Measurements from ENCODE around the gene CLEC3A.
"Not testable (repeated sequence)": the region's sequence is repeated elsewhere in the genome, so short reads cannot be mapped to it uniquely, and the experiment has no call there.

Gene CLEC3A

DNA sequence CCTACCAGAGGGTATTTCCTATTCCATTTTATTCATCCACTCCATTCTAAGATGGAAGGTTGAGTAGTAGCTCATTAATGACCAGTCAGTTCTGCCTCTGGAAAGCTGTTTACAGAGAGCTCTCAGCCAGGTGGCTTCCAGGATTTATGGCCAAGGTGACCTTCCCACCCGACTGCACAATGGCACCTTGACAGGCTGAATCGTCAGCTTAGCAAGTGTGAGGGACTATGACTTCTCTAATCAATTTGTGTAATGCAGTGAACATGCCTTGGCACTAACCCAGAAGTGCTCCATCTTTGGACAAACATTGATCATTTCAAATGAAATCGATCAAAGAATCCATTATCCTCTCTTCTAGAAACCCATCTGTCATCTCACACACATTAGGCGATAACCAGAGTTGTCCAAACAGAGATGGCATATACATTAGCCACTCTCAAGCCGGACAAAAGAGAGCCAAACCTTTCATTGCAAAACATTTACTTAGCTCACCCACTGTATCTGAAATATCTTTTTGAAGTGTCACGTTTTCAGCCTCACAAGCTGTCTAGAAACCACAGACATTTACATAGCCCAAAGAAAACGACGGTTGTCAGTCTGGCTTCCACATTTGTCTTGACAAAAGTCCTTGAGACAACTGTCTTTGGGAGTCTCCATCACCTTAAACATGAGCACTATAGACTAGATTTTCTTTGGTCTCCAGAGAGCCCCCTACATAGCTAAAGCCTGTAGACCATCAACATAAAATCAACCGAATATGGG is 35.6 kb downstream of the CLEC3A start:
- TF ChIP-seq, protein P1, sequence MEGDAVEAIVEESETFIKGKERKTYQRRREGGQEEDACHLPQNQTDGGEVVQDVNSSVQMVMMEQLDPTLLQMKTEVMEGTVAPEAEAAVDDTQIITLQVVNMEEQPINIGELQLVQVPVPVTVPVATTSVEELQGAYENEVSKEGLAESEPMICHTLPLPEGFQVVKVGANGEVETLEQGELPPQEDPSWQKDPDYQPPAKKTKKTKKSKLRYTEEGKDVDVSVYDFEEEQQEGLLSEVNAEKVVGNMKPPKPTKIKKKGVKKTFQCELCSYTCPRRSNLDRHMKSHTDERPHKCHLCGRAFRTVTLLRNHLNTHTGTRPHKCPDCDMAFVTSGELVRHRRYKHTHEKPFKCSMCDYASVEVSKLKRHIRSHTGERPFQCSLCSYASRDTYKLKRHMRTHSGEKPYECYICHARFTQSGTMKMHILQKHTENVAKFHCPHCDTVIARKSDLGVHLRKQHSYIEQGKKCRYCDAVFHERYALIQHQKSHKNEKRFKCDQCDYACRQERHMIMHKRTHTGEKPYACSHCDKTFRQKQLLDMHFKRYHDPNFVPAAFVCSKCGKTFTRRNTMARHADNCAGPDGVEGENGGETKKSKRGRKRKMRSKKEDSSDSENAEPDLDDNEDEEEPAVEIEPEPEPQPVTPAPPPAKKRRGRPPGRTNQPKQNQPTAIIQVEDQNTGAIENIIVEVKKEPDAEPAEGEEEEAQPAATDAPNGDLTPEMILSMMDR (IDR thresholded peaks at IDR 0.05): no peak
- no peaks in the 10 kb centered on the region for H3K27me3 ChIP-seq
- no peaks in the 10 kb centered on the region for H3K36me3 ChIP-seq
- H3K4me1 ChIP-seq (ENCODE audit: control insufficient read depth in 1 of 2, insufficient read depth in 1 of 2, low read depth in 1 of 2, low read length in 1 of 2): no peaks in the 10 kb centered on the region
- no peak overlapping the region for H3K4me3 ChIP-seq (ENCODE audit: low read depth in 1 of 2, low read length in 1 of 2)
- H3K9me3 ChIP-seq: no peaks in the 10 kb centered on the region
- H3K27ac ChIP-seq: no peak overlapping the region

DNA sequence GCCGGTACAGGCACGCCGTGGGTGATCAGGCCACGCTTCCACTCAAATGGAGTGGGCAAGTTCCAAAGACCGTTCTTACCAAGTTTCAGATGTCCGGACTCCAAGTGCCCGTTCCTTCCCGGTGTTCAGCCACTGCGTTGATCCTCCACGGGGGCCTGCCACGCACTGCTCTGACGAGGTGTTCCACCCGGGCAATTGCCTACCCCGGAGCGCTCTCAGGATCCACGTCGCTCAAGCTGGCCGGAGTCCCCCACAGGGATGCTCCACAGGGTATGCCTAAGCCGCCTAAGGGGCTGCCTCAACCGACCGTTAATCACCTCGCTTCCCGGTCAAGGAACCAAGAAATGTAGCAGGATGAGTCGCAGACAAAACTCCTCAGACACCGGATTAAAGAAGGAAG is 37.5 kb downstream of the CLEC3A start:
- not testable (repeated sequence) for H3K4me3 ChIP-seq (ENCODE audit: low read depth in 1 of 2, low read length in 1 of 2); H3K9me3 ChIP-seq; H3K27ac ChIP-seq; H3K36me3 ChIP-seq; H3K4me1 ChIP-seq (ENCODE audit: control insufficient read depth in 1 of 2, insufficient read depth in 1 of 2, low read depth in 1 of 2, low read length in 1 of 2); H3K27me3 ChIP-seq

DNA sequence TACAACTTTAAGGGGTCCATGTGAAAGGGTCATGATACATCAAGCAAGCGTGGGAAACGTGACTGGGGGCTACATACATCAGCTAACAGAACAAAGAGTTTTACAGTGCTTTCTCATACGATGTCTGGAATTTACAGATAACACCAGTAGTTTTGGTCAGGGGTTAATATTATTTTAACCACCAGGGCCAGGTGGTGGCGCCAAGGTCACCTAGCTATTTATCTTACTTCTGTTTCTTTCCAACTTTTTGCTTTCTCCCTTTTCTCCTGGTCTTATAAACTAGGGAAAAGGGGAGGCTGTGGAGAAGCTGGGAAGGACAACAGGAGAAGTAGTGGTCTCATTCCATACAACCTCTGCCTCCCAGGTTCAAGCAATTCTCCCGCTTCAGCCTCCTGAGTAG is 37.9 kb downstream of the CLEC3A start:
- Histone ChIP-seq H3K4me1 (ENCODE audit: control insufficient read depth in 1 of 2, insufficient read depth in 1 of 2, low read depth in 1 of 2, low read length in 1 of 2) (no peaks in the 10 kb centered on the region), H3K9me3 (no peaks in the 10 kb centered on the region), H3K27me3 (no peaks in the 10 kb centered on the region), H3K4me3 (ENCODE audit: low read depth in 1 of 2, low read length in 1 of 2) (no peak overlapping the region), H3K36me3 (no peaks in the 10 kb centered on the region), H3K27ac (no peak overlapping the region)
- TF ChIP-seq, protein P1 (IDR thresholded peaks at IDR 0.05): no peak

DNA sequence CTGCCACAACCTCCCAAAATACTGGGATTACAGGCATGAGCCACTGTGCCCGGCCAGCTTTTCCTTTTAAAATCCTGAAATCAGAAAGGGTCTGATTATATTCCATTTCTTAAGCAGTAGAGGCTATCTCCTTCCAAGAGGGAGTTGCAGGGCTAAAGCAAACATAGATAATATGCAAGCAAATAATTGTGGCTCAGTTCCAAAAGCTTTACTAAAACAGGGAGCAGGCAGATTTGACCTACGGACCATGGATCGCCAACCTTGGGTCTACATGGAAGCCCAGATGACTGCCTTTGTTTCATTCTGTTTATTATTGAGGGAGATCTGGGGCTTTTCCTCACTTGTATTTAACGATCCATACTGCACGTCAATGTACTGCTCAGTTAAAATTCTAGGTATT is 38.5 kb downstream of the CLEC3A start:
- H3K4me1 ChIP-seq (ENCODE audit: control insufficient read depth in 1 of 2, insufficient read depth in 1 of 2, low read depth in 1 of 2, low read length in 1 of 2): no peaks in the 10 kb centered on the region
- no peaks in the 10 kb centered on the region for H3K36me3 ChIP-seq
- H3K27me3 ChIP-seq: no peaks in the 10 kb centered on the region
- TF ChIP-seq, protein P1 (IDR thresholded peaks at IDR 0.05): no peak
- H3K27ac ChIP-seq: no peak overlapping the region
- no peaks in the 10 kb centered on the region for H3K9me3 ChIP-seq
- H3K4me3 ChIP-seq (ENCODE audit: low read depth in 1 of 2, low read length in 1 of 2): no peak overlapping the region

DNA sequence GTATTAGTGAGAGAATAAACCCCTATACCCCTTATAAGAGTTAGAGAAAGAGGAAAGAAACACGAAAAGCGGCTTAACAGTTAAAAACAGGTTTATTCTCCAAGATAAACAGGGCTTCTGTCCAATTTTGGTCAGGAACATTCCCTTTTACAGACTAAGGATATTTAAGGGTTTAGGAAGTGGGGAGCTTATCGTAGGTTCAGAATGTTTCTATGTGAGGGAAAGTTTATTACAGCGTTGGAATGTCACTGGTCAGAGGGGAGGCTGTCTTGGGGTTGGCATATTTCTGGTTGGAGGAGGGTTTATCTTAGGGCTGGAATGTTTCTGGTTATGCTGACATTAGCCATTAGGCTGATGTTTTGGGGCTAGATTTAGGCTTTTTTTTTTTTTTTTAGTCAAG is 43.0 kb downstream of the CLEC3A start:
- Histone ChIP-seq H3K36me3 (no peaks in the 10 kb centered on the region), H3K27ac (no peak overlapping the region), H3K27me3 (no peaks in the 10 kb centered on the region), H3K4me3 (ENCODE audit: low read depth in 1 of 2, low read length in 1 of 2) (no peak overlapping the region), H3K4me1 (ENCODE audit: control insufficient read depth in 1 of 2, insufficient read depth in 1 of 2, low read depth in 1 of 2, low read length in 1 of 2) (no peaks in the 10 kb centered on the region), H3K9me3 (no peaks in the 10 kb centered on the region)
- TF ChIP-seq, protein P1 (IDR thresholded peaks at IDR 0.05): no peak

DNA sequence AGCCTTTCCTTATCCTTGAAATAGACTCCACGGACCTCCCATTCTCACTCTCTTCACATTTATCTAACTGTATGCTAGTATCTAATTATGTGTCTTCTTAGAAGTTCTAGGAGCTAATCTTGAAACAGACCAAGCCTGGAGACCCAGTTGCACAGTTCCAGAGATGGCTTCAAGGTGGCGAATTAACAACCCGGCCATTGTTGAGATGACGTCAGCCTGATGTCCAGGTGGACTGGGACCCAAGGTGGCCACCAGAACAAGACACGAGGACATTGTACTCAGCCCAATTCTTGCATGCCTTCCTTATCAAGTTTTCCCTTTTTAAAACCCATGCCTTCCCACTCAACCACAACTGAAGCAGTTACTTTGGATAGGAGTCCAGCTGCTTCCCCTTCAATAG is 47.6 kb downstream of the CLEC3A start:
- TF ChIP-seq, protein P1 (IDR thresholded peaks at IDR 0.05): no peak
- no peaks in the 10 kb centered on the region for H3K4me1 ChIP-seq (ENCODE audit: control insufficient read depth in 1 of 2, insufficient read depth in 1 of 2, low read depth in 1 of 2, low read length in 1 of 2)
- H3K36me3 ChIP-seq: no peaks in the 10 kb centered on the region
- no peak overlapping the region for H3K27ac ChIP-seq
- H3K27me3 ChIP-seq: peaks cover 30% of the 10 kb centered on the region
- H3K9me3 ChIP-seq: no peaks in the 10 kb centered on the region
- H3K4me3 ChIP-seq (ENCODE audit: low read depth in 1 of 2, low read length in 1 of 2): no peak overlapping the region

Measured in neutrophil (primary cell).